Measurements from ENCODE around the gene EPDR1. TPM values are rescaled to one million over a fixed set of nuclear protein-coding genes. Genes with fewer than 3 reads are reported as not detected.

Gene EPDR1
- total and polyA plus RNA-seq, 2 experiments from 2014 or later, result 4.4 to 13.8 TPM

DNA sequence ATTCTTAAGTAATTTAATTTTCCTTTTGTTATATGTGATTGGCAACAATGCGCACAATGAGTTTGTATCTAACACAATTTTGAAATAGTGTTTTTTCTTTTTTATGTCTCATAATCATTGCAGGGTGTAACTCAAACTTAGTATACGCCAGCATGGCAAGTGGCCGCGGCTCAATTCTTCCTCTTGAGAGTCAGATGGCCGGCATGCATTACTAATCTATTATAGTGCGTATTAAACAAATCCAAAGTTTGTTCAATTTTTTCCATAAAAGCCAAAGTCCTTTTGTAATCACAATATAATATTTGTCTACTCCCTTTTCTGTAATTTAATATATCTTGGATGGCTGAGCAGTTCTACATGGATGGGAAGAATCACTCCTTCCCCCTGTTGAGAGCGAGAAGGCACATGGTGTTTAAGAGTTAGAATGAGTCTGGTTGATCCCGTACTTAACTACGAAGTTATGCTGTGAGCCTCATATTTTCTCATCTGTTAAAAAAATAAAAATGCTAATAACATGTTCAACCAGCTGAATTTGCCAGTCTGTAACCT lies 12.7 kb downstream of the EPDR1 start (continued):
- TF ChIP-seq ZNF462 (CRISPR knock-in tag; IDR thresholded peaks at IDR 0.05), result no peak
- no peak for TF ChIP-seq NANOG (IDR thresholded peaks at IDR 0.05; ENCODE audit: borderline replicate concordance)

DNA sequence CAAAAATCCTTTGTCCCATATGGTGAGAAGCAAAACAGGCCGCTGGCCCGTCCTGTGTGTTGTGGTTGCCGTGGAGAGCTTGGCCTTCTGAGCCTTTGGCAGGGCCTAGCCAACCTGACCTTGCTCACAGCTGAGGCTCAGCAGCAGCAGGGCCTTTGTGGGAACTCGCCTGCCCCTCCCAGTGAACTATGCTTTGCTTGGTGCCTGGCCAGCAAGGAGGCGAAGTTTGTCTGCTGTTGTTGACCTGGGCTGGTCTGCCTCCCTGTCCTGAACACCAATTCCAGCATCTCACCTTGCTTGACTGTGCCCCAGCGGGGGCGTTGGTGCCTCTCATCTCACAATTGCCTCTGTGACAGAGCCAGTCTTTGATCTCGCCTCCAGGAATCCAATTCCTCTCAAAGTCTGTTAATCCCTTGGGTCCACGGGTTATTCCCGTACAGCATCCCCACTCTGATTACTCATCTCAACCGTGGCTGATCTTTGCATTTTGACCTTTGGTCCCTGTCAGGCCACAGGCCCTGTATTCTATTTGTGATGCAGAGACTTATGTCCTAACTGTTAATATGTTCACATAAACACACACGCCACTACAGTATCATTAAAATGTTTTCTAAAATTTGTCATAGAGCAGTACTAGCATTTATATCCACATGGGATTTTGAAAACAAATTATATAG lies 22.6 kb downstream of the EPDR1 start:
- Histone ChIP-seq H4K20me1 (replicated peaks; ENCODE audit: insufficient read depth) (no peaks in the 10 kb centered on the region), H3K36me3 (ENCODE audit: insufficient read depth) (no peaks in the 10 kb centered on the region), H3K79me2 (replicated peaks; ENCODE audit: insufficient read depth) (no peaks in the 10 kb centered on the region), H3K27me3 (ENCODE audit: insufficient read depth) (no peaks in the 10 kb centered on the region), H2AFZ (no peak overlapping the region), H3K4me1 (ENCODE audit: insufficient read depth) (peaks cover 5% of the 10 kb centered on the region; the same call in 1 of the 2 replicates), H3F3A (replicated peaks; ENCODE audit: low read depth) (no peaks in the 10 kb centered on the region), H3K4me2 (no peak overlapping the region), H3K27ac (ENCODE audit: low read depth) (no peak overlapping the region), H3K4me3 (no peak overlapping the region), H3K9me2 (ENCODE audit: insufficient read depth) (no peaks in the 10 kb centered on the region)
- DNase-seq (ENCODE audit: low spot score) (peak; percentile 70), ATAC-seq (peak; percentile 98)
- Mint-ChIP-seq H3K4me3 (no peak overlapping the region), H3K36me3 (ENCODE audit: low read depth) (no peaks in the 10 kb centered on the region; the same call in 2 of the 3 replicates), H3K9me3 (peaks cover 2% of the 10 kb centered on the region; the same call in 2 of the 3 replicates), H3K4me1 (peaks cover 7% of the 10 kb centered on the region; the same call in 2 of the 3 replicates), H3K27ac (no peak overlapping the region), H3K27me3 (ENCODE audit: insufficient read depth, low read depth, poor library complexity) (no peaks in the 10 kb centered on the region)
- TF ChIP-seq ZNF331 (CRISPR knock-in tag; IDR thresholded peaks at IDR 0.05; ENCODE audit: low read depth), result no peak
- TF ChIP-seq, protein P1, sequence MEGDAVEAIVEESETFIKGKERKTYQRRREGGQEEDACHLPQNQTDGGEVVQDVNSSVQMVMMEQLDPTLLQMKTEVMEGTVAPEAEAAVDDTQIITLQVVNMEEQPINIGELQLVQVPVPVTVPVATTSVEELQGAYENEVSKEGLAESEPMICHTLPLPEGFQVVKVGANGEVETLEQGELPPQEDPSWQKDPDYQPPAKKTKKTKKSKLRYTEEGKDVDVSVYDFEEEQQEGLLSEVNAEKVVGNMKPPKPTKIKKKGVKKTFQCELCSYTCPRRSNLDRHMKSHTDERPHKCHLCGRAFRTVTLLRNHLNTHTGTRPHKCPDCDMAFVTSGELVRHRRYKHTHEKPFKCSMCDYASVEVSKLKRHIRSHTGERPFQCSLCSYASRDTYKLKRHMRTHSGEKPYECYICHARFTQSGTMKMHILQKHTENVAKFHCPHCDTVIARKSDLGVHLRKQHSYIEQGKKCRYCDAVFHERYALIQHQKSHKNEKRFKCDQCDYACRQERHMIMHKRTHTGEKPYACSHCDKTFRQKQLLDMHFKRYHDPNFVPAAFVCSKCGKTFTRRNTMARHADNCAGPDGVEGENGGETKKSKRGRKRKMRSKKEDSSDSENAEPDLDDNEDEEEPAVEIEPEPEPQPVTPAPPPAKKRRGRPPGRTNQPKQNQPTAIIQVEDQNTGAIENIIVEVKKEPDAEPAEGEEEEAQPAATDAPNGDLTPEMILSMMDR (conservative IDR thresholded peaks at IDR 0.05; ENCODE audit: low read depth in 2 of 2), result no peak
- no peak for TF ChIP-seq ETS1 (IDR thresholded peaks at IDR 0.05)
- no peak for TF ChIP-seq POLR2AphosphoS5 (IDR thresholded peaks at IDR 0.05; ENCODE audit: low read depth)
- TF ChIP-seq EZH2 (IDR thresholded peaks at IDR 0.05; ENCODE audit: low read depth, unreplicated experiment), result no peak
- TF ChIP-seq NANOG (IDR thresholded peaks at IDR 0.05; ENCODE audit: borderline replicate concordance), result no peak
- no peak for TF ChIP-seq STAT1 (IDR thresholded peaks at IDR 0.05; ENCODE audit: unreplicated experiment)
- TF ChIP-seq REST (IDR thresholded peaks at IDR 0.05; ENCODE audit: unreplicated experiment), result no peak
